NAMALWA (cell line): ENCODE results near the gene FSD1L.
"Not testable (repeated sequence)": the region's sequence is repeated elsewhere in the genome, so short reads cannot be mapped to it uniquely, and the experiment has no call there.

ENCODE experiments used
- DNase-seq: peaks from one replicate; pipeline ENCODE4 v3.0.0-alpha.2; 2015; ENCODE audit warnings: low spot score

FSD1L gene

DNA sequence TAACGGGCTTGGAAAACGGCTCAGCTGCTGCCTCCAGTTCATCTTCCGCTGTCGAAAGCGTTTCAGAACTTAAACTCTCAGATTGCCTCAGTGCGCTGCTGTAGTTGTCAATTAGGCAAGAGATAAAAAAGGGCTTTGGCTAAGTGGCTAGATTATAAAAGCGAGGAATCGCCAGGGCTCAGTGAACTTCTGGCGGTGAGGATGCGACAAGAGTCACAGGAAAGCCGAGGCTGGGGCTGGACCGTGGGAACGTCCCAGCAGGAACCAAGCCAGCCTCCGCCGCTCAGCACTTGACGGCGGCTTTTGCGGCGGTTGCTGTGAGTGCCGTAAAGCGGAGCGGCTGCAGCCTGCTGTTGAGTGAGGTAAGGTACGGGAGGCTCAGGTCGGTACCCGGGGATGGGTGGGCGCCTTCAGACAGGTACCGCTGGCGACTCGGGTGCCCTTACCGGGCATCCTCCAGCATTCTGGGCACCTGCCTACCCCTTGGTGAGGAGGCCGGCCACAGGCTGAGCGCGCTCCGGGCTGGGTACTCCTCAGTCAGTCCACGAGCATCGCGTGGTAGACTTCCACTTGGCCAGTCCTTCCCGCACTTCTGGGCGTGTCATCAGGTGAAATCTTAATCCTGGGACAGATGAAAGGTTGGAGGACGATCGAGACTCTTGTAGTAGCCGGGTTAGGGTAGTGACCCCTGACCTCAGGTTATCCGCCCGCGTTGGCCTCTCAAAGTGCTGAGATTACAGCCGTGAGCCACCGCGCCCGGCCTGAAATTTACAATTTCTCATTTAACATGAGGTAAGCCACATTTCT, 110.2 kb downstream of the FSD1L start, which contains the start of gene FKTN:
Gene FKTN (plus strand): TSS at position 328 of the 807 bp plus-strand sequence. CDS start 16,902 bp downstream, outside the sequence.
- peak; percentile 83 for DNase-seq

DNA sequence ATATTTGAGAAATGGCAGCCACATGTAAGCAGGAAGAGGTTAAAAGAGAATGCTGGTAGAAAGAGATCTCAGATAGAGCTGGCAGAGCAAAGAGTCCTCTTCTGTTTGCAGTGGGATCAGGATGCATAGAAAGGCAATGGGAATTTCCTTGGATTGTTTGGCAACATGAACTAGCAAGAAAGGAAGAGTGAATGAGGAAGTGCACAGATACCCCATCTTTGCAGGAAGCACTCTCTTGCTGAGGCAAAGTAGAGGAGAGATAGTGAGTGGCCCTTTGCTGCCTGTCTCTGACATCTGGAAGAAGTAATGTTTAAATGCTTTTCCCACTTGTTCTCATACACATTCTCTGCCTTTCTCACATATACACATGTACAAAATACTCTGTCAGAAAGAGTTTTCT, 124.6 kb downstream of the FSD1L start:
- DNase-seq = no peak

DNA sequence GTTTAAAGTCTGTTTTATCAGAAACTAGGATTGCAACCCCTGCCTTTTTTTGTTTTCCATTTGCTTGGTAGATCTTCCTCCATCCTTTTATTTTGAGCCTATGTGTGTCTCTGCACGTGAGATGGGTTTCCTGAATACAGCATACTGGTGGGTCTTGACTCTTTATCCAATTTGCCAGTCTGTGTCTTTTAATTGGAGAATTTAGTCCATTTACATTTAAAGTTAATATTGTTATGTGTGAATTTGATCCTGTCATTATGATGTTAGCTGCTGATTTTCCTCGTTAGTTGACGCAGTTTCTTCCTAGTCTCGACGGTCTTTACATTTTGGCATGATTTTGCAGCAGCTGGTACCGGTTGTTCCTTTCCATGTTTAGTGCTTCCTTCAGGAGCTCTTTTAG, 132.1 kb downstream of the FSD1L start:
- DNase-seq = not testable (repeated sequence)

DNA sequence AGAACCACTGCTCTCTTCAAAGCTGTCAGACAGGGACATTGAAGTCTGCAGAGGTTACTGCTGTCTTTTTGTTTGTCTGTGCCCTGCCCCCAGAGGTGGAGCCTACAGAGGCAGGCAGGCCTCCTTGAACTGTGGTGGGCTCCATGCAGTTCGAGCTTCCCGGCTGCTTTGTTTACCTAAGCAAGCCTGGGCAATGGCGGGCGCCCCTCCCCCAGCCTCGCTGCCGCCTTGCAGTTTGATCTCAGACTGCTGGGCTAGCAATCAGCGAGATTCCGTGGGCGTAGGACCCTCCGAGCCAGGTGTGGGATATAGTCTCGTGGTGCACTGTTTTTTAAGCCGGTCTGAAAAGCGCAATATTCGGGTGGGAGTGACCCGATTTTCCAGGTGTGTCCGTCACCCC, 133.7 kb downstream of the FSD1L start:
- not testable (repeated sequence) for DNase-seq

DNA sequence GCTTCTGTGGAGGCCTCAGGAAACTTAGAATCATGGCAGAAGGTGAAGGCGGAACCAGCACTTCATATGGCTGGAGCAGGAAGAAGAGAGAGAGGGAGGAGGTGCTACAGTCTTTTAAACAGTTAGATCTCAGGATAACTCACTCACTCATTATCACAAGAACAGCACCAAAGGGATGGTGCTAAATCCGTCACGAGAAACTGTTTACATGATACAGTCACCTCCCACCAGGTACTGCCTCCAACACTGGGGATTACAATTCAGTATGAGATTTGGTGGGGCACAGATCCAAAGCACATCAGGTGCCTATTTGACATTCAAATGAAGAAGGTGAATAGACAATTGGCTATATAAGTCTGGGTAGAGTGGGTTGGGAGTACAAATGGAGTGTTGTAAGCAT, 145.3 kb downstream of the FSD1L start:
- no peak for DNase-seq
